Fibroblast of skin of abdomen (primary cell): Measurements from ENCODE around the gene FAM181B.
"Not testable (repeated sequence)": the region's sequence is repeated elsewhere in the genome, so short reads cannot be mapped to it uniquely, and the experiment has no call there.

ENCODE experiments used
- DNase-seq: peaks from one replicate; pipeline ENCODE4 v3.0.0-alpha.2; 2013

Gene FAM181B

DNA sequence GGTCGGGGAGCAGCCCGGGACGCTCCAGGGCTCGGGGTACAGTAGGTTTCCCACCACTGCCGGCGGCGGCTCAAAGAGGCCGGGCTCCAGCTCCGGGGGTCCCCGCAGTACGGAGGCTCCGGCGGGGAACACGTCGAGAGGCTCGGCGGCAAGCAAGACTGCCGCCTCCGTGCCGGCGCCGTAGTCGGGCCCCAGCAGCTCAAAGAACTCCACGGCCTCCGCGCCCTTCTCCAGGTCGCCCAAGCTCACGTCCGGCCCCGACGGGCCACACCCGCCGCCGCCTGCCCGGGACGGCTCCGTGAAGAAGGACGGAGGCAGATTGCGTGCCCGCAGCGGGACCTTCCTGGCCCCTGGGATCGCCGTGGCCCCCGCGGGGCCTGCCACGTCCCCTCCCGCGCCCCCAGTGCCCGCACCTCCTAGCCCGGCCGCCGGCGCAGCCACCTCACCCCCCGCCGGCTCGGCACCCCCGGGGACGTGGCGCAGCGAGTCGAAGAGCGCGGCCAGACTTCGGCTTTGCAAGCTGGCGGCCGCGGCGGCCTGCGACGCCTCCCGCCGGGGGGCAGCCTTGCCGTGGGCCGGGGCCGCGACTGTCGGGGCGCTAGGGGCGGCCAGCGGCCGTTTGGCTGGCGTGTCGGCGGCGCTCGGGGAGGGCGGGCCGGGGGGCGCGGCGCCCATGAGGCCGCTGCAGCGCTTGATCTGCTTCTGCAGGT, 775 bp downstream of the FAM181B start:
- no peak for DNase-seq

DNA sequence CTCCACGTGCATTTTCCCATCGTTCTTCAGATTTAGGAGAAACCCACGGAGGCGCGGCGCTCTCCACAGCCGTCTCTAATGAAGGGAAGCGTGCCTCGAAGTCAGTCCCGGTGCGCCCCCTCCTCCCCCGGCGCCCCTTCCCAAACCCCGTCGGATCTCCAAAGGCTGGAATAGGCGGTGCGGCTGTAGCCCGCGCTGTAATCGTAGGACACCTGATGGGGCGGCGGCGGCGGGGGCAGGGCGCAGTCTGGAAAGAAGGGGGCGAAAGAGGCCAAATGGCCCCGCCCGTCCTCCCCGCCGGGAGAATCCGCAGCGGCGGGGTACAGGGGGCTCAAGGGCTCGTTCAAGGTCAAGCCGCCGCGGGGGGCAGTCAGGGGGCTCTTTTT, 1.3 kb downstream of the FAM181B start:
- DNase-seq: no peak

- DNase-seq: no peak
Measured at GRCh38 chr11:82731691-82732277, 1.9 kb downstream of the FAM181B start.

DNA sequence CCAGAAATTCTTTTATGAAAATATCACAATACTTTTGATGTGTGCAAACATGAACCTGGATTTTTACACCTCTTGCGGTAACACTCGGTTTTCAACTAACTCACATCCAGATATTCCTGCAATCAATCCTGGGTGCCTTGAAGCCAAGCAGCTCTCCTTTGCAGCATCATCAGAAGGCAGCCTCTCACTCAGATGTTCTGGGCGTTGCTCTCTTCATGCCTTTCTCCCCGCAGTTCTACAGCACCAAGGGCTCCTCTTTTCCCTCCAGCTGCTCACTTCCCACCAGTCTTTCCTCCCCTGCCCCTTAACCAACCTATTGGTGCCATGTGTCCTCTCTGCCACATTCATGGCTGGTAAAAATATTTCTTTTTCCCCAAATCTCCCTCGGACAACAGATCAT, 2.9 kb downstream of the FAM181B start:
- DNase-seq: no peak

GRCh38 chr11:82730286-82730685, 3.4 kb downstream of the FAM181B start:
- no peak for DNase-seq

GRCh38 chr11:82724026-82724425, 9.6 kb downstream of the FAM181B start:
- no peak for DNase-seq

GRCh38 chr11:82722231-82722630, 11.4 kb downstream of the FAM181B start:
- peak; percentile 8 for DNase-seq

DNA sequence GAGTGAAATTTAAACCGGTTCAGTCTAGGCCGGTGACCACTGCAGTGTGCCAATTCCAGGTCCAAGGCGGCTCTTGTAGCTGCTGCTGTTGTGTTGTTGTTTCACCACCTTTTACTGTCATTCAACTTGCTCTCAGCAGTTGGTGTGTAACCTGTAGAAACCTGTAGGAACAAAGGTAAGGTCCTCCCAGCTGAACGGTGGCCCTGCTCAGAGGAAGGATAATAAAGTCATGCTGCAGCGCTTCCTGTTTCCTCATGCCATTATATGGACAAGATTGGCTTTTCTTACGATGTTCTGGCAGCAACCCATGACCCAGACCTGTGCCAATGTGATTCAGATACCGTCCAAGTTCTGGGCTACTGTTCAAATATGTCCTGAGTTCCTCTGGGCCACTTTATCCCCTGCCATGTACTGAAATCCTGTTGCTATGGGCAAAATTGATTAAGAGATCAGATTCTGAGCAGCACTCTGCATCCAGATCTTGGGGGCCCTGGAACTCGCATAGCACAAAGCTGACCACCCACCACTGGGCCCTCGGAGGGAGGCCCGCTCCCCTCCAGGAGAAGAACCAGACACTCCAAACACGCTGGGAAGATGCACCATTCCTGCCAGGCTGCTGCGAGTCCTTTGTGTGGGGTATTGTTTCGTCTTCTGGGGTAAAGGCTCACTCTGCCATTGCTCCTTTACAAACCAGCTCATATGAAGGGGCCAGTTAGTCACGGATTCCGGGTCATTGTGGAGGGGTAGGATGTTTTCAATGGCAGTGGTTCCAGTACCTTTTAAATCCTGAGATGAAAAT, 13.2 kb downstream of the FAM181B start:
- DNase-seq: no peak

- DNase-seq: no peak
Measured at GRCh38 chr11:82719361-82720105, 14.1 kb downstream of the FAM181B start.

- no peak for DNase-seq
Measured at GRCh38 chr11:82718821-82719220, 14.8 kb downstream of the FAM181B start.

DNA sequence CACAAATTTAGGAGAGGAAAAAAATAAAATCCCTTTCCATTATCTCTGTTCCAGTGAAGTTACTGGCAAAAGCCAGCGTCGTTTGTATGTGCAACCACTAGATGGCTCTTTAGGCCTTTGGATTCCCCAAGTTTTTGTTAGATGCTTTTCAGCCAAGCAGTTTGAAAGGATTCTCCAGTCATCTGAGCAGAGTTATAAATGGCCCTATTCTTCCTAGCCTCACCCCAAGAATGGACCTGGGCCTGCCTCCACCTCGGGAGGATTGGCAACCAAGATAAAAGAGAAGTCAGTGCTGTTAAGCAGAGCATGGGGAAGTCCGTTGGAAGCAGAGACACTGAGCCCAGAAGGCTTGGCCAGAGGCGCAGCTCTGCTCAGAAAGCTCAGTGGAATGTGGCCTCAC, 15.4 kb downstream of the FAM181B start:
- DNase-seq: peak; percentile 31

GRCh38 chr11:82714346-82715174, 19.1 kb downstream of the FAM181B start:
- DNase-seq: peak; percentile 12

DNA sequence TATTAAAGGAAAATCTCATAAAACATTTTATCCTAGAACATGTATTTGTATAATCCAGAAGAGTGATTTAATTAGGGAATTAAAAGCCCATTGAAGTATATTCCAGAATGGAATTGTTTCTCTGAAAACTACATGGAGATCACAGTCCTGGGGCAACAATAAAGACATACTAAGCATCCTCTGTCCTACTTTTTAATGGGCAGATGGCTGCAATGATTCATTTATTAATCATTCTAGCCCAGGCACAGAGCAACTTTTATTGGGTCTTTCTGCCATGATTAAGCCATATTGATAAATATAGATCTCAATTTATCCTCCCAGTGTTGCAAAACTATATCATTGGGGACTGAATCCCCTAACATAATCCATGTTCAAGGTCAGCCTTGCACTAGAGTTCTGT, 22.0 kb downstream of the FAM181B start:
- DNase-seq: no peak

GRCh38 chr11:82703796-82704195, 29.9 kb downstream of the FAM181B start:
- no peak for DNase-seq

DNA sequence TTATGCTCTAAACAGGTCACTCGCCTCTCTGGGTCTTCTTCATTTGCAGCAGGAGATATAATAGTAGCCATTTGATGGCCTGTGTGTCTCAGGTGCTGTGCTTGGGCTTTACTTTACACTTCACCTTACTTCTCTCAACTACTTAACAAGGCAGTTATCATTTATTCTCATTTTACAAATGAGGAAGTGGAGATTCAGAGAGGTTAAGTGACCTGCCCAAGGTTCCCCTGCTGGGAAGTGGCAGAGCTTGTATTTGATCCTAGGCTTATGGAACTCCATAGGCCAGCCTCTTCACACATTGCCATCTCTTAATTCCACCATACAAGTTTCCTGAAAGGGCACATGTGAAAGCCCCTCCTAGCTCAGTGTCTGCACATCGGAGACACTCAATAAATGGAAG, 30.4 kb downstream of the FAM181B start:
- DNase-seq: no peak

DNA sequence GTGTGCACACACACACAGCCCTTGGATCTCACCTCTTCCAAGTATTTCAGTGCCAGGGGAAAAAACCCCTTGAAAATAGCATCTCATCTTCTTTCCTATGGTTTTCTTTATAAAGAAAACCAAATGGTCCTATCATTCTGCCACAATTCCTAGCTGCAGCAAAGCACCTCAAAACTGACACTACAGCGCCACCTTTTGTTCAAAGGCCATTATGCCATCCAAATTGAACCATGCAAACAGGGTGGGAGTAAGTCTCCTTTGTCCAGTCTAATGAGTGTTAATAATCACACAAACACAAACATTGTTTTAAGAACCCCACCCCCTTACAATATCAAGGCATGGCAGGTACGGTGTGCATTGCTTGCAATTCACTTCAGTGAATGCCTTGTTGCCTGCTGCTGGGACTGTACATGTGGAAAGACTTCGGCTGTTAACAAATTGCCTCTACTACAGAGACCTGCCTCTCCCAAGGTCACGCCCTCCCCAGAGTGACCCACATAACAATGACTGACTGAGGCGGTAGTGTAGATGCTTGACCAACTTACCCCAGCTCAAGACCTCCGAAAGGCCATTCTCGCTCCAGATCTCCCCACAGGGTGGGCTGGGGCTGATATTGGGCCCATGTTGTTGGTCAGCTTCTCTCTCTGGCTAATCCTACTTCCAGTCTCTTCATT, 31.7 kb downstream of the FAM181B start:
- DNase-seq: peak; percentile 17

DNA sequence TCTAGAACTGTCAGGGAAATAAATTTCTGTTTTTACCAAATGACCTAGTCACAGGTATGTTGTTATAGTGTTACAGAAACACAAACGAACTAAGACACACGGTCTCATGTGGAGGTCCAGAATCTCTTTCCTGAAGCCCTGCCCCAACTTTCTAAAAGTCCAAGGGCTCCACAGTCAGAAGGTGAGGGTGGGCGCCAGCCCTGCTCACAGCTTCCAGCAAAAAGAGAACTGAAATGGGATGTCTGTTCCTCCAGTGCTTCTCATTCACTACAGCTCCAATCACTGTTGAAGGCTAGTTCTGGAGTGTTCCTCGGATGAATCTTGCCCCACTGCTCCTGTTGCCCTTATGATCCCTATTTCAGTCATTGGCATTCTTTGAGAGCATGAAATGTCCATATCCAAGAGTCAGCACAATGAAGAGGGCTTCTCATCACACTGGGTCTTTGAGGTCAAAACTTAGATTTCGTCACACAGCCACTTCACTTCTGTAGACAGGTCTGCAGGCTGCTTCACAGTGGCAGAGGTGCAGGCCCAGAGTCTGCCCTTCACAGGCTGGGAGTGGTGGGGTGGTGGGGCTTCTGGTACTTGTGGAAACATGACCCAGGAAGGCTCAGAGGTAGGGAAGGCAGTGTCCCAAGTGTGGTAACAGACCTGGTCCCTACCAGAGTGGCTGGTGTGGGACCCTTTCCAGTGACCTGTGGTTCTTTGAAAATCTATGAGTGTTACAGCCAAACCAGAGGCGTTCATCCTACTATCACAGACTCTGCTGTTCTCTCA, 34.9 kb downstream of the FAM181B start:
- DNase-seq: no peak

DNA sequence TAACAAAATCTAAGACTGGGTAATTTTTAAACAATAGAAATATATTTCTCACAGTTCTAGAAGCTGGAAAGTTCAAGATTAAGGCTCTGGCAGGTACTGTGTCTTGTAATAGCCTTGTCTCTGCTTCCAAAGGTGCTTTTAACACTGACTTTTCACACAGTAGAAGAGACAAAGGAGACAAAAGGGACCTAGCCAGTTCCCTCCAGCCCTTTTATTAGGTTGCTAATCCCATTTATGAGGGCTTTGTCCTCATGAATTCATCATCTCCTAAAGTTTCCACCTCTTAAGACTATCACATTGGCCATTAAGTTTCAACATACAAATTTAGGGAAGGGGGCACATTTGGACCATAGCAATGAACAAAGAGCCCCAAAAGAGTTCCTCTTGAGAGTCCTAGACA, 40.7 kb downstream of the FAM181B start:
- no peak for DNase-seq

GRCh38 chr11:82689347-82689746, 44.3 kb downstream of the FAM181B start:
- not testable (repeated sequence) for DNase-seq

DNA sequence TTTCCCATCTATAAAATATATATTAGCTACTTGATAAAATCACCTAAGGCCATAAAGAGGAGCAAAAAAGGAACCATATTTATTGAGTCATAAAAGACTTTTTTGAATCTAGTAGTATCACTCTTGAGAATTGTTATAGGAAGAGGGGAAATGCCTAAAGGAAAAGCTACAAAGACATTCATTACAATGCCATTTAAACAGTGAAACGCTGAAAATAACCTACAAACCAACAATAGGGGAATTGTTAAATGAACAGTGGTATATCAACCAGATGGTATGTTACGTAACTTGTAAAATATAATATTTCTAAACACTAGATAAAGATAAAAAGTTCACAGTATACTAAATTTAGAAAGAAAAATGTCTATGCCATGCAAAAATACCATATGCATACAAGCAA, 47.5 kb downstream of the FAM181B start:
- no peak for DNase-seq

DNA sequence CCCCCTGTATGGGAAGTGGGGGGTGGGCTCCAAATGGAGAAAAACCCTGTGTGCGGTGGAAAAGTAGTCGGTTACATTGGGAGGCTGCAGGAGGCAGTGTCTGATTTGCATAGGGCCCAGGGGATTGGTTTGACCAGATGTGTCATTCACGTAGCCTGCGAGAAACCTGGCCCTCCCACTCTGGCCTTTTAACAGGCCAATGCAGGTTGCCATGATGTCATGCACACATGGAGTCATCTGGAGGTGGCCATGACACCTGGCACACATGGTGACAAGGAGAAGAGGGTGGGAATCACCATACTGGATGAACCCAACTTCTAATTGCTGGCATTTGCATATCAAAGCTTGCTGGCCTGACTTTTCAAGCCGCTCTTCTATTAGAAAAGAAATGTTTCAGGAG, 50.6 kb downstream of the FAM181B start:
- no peak for DNase-seq
